Liver (tissue), 9 donors: ENCODE data around the gene PGPEP1. TPM values are rescaled to one million over a fixed set of nuclear protein-coding genes. Genes with fewer than 3 reads are reported as not detected.

ENCODE experiments used
- DNase-seq: peaks from one replicate; pipeline ENCODE4 v3.0.0-alpha.2; 2017; ENCODE audit warnings: low spot score
- H3K27ac ChIP-seq, 2 donors: one replicate each; pipeline ENCODE4 v1.7.0; 2013; ENCODE audit warnings: inconsistent platforms in 2 of 2, low read length in 2 of 2, control low read depth in 1 of 2, low read depth in 1 of 2, mild to moderate bottlenecking in 1 of 2
- H3K27me3 ChIP-seq, 4 donors: one replicate each; pipeline versions ENCODE4 v1.6.1 to v1.7.0; 2013; ENCODE audit warnings: low read length in 3 of 4, inconsistent platforms in 1 of 4, mild to moderate bottlenecking in 1 of 4, moderate library complexity in 1 of 4; ENCODE audit not compliant: control insufficient read depth in 4 of 4, insufficient read depth in 4 of 4
- H3K36me3 ChIP-seq, 4 donors: one replicate each; pipeline versions ENCODE4 v1.6.1 to v1.7.0; 2013; ENCODE audit warnings: low read length in 3 of 4, mild to moderate bottlenecking in 3 of 4, low read depth in 1 of 4, moderate library complexity in 1 of 4; ENCODE audit not compliant: control insufficient read depth in 4 of 4, insufficient read depth in 3 of 4
- H3K4me1 ChIP-seq, 4 donors: one replicate each; pipeline versions ENCODE4 v1.6.1 to v1.7.0; 2013; ENCODE audit warnings: low read length in 3 of 4, mild to moderate bottlenecking in 3 of 4, moderate library complexity in 1 of 4; ENCODE audit not compliant: control insufficient read depth in 4 of 4, insufficient read depth in 4 of 4
- H3K4me3 ChIP-seq, 3 donors: one replicate each; pipeline versions ENCODE4 v1.6.1 to v1.7.0; 2013; ENCODE audit warnings: low read length in 3 of 3, control low read depth in 1 of 3, low read depth in 1 of 3, mild to moderate bottlenecking in 1 of 3
- H3K9ac ChIP-seq, 2 donors: one replicate each; pipeline ENCODE4 v1.7.0; 2013; ENCODE audit warnings: low read length in 2 of 2, mild to moderate bottlenecking in 2 of 2, moderate library complexity in 2 of 2, control low read depth in 1 of 2, low read depth in 1 of 2
- H3K9me3 ChIP-seq, 4 donors: one replicate each; pipeline versions ENCODE4 v1.6.1 to v1.7.0; 2013; ENCODE audit warnings: low read length in 3 of 4; ENCODE audit not compliant: control insufficient read depth in 4 of 4
- ATF3 ChIP-seq: IDR thresholded peaks from 2 replicates; pipeline ENCODE4 v1.6.1; 2016; ENCODE audit warnings: antibody characterized with exemption
- CTCF ChIP-seq: fragments of 150-350 bp; IDR thresholded peaks from 2 replicates; pipeline ENCODE4 v1.5.1; 2017; ENCODE audit warnings: improper control_type of control experiment, low read depth, low read length; ENCODE audit not compliant: missing input control
- EGR1 ChIP-seq, 2 donors: IDR thresholded peaks; 2 replicates each; pipeline ENCODE4 v1.6.1; 2016 to 2018; ENCODE audit warnings: antibody characterized with exemption in 2 of 2, low read depth in 2 of 2
- FOXA1 ChIP-seq: IDR thresholded peaks from 2 replicates; pipeline ENCODE4 v1.6.1; 2016; ENCODE audit warnings: antibody characterized with exemption
- FOXA2 ChIP-seq: IDR thresholded peaks from 2 replicates; pipeline ENCODE4 v1.6.1; 2016; ENCODE audit warnings: antibody characterized with exemption
- GABPA ChIP-seq, 2 donors: IDR thresholded peaks in 1 of 2; conservative IDR thresholded peaks in 1 of 2; 2 replicates each; pipeline ENCODE4 v1.6.1; 2016; ENCODE audit warnings: antibody characterized with exemption in 2 of 2, mild to moderate bottlenecking in 1 of 2, moderate library complexity in 1 of 2
- HNF4A ChIP-seq, 2 donors: conservative IDR thresholded peaks; 2 replicates each; pipeline ENCODE4 v1.6.1; 2016; ENCODE audit warnings: antibody characterized with exemption in 2 of 2, mild to moderate bottlenecking in 2 of 2
- HNF4G ChIP-seq: IDR thresholded peaks from 2 replicates; pipeline ENCODE4 v1.6.1; 2016; ENCODE audit warnings: antibody characterized with exemption
- JUND ChIP-seq, 2 donors: IDR thresholded peaks; 2 replicates each; pipeline ENCODE4 v1.6.1; 2016; ENCODE audit warnings: antibody characterized with exemption in 2 of 2
- MAX ChIP-seq: IDR thresholded peaks from 2 replicates; pipeline ENCODE4 v1.6.1; 2016; ENCODE audit warnings: antibody characterized with exemption
- NR2F2 ChIP-seq: IDR thresholded peaks from 2 replicates; pipeline ENCODE4 v1.6.1; 2016; ENCODE audit warnings: antibody characterized with exemption
- RAD21 ChIP-seq, 2 donors: IDR thresholded peaks; 2 replicates each; pipeline ENCODE4 v1.6.1; 2016; ENCODE audit warnings: antibody characterized with exemption in 2 of 2, mild to moderate bottlenecking in 2 of 2
- REST ChIP-seq: IDR thresholded peaks from 2 replicates; pipeline ENCODE4 v1.6.1; 2016; ENCODE audit warnings: antibody characterized with exemption, mild to moderate bottlenecking
- RXRA ChIP-seq, 2 donors: IDR thresholded peaks; 2 replicates each; pipeline ENCODE4 v1.6.1; 2017 to 2018; ENCODE audit warnings: antibody characterized with exemption in 2 of 2, mild to moderate bottlenecking in 1 of 2
- TAF1 ChIP-seq: conservative IDR thresholded peaks from 2 replicates; pipeline ENCODE4 v1.6.1; 2016; ENCODE audit warnings: antibody characterized with exemption, mild to moderate bottlenecking
- YY1 ChIP-seq: IDR thresholded peaks from 2 replicates; pipeline ENCODE4 v1.6.1; 2016; ENCODE audit warnings: antibody characterized with exemption, mild to moderate bottlenecking
- ZBTB33 ChIP-seq: IDR thresholded peaks from 2 replicates; pipeline ENCODE4 v1.6.1; 2016; ENCODE audit warnings: antibody characterized with exemption
- WGBS: extraction: QIAGEN DNeasy Blood & Tissue Kit; methylation state at CpG from one replicate; pipeline ENCODE4 v1.1.7; 2013; 5-methylcytosine and 5-hydroxymethylcytosine counted together
- polyA plus RNA-seq, 2 donors: library from polyadenylated mRNA; stranded (reverse) in 1 of 2; unstranded in 1 of 2; fragments of 200-250 nt in 1 of 2; fragments of >200 nt in 1 of 2; fragmentation: Nextera tagmentation in 1 of 2; extraction: Ambion mirVana in 1 of 2; gene quantifications; one replicate each; pipeline versions ENCODE4 v1.2.1 to v1.2.3, GENCODE V29; 2013 to 2015
- total RNA-seq, 2 donors: library from RNA; depleted of rRNA; stranded (reverse); fragments of >200 nt; gene quantifications; one replicate each; pipeline ENCODE4 v1.2.3, GENCODE V29; 2014
- donor health status: healthy.
- donor health status: healthy.
- donor health status: healthy.
- donor health status: healthy.
- donor health status: healthy.

The PGPEP1 gene
- total and polyA plus RNA-seq, 4 donors = 15.8 to 48.3 (median 26.2) TPM

GRCh38 chr19:18344582-18344950 lies 4.2 kb downstream of the PGPEP1 start:
- TF ChIP-seq CTCF (no peak), JUND (IDR thresholded peaks at IDR 0.05) (no peak), REST (no peak), ZBTB33 (no peak), FOXA2 (no peak), FOXA1 (no peak), RAD21 (IDR thresholded peaks at IDR 0.05) (no peak), TAF1 (no peak), EGR1 (IDR thresholded peaks at IDR 0.05; ENCODE audit: low read depth in 2 of 2) (no peak), MAX (no peak), HNF4G (no peak), GABPA (IDR thresholded peaks at IDR 0.05 in 1 of 2, conservative IDR thresholded peaks at IDR 0.05 in 1 of 2) (no peak), ATF3 (no peak), RXRA (IDR thresholded peaks at IDR 0.05) (no peak)
- no peak for DNase-seq
- no peaks in the 10 kb centered on the region for H3K27me3 ChIP-seq
- H3K9me3 ChIP-seq = no peaks in the 10 kb centered on the region
- no peak overlapping the region for H3K9ac ChIP-seq
- H3K4me3 ChIP-seq = no peak overlapping the region
- 66% methylated on average over 13 of the region's 13 CpGs for WGBS
- no peak overlapping the region for H3K27ac ChIP-seq
- peaks cover 4 to 21% (median 11%) of the 10 kb centered on the region in 4 donors for H3K4me1 ChIP-seq
- H3K36me3 ChIP-seq = peaks cover 2 to 14% (median 10%) of the 10 kb centered on the region in 4 donors

GRCh38 chr19:18345296-18345695 lies 4.9 kb downstream of the PGPEP1 start:
- Histone ChIP-seq H3K4me1 (peaks cover 0 to 14% (median 6%) of the 10 kb centered on the region in 4 donors), H3K4me3 (no peak overlapping the region), H3K27me3 (no peaks in the 10 kb centered on the region), H3K9me3 (no peaks in the 10 kb centered on the region), H3K36me3 (peaks cover 2 to 15% (median 10%) of the 10 kb centered on the region in 4 donors), H3K9ac (no peak overlapping the region), H3K27ac (no peak overlapping the region)
- no peak for DNase-seq
- 96% methylated on average over 6 of the region's 6 CpGs for WGBS
- TF ChIP-seq RXRA (IDR thresholded peaks at IDR 0.05) = no peak
- TF ChIP-seq CTCF = no peak
- no peak for TF ChIP-seq NR2F2
- TF ChIP-seq YY1 = no peak
- TF ChIP-seq TAF1 = no peak
- TF ChIP-seq GABPA (IDR thresholded peaks at IDR 0.05 in 1 of 2, conservative IDR thresholded peaks at IDR 0.05 in 1 of 2) = no peak
- TF ChIP-seq MAX = no peak
- TF ChIP-seq FOXA2 = no peak
- TF ChIP-seq HNF4G = no peak
- no peak for TF ChIP-seq FOXA1
- no peak for TF ChIP-seq REST
- no peak for TF ChIP-seq ATF3
- TF ChIP-seq HNF4A (conservative IDR thresholded peaks at IDR 0.05) = no peak
